HuH-7.5 (cell line): ENCODE measurements around the gene UAP1L1.
A peak's percentile ranks its signal among the peaks of the same experiment; 100 is the strongest.
"Not testable (repeated sequence)": the region's sequence is repeated elsewhere in the genome, so short reads cannot be mapped to it uniquely, and the experiment has no call there.

Experiments
- DNase-seq: peaks from one replicate; pipeline ENCODE4 v3.0.0; 2011; ENCODE audit warnings: low spot score

Gene UAP1L1

DNA sequence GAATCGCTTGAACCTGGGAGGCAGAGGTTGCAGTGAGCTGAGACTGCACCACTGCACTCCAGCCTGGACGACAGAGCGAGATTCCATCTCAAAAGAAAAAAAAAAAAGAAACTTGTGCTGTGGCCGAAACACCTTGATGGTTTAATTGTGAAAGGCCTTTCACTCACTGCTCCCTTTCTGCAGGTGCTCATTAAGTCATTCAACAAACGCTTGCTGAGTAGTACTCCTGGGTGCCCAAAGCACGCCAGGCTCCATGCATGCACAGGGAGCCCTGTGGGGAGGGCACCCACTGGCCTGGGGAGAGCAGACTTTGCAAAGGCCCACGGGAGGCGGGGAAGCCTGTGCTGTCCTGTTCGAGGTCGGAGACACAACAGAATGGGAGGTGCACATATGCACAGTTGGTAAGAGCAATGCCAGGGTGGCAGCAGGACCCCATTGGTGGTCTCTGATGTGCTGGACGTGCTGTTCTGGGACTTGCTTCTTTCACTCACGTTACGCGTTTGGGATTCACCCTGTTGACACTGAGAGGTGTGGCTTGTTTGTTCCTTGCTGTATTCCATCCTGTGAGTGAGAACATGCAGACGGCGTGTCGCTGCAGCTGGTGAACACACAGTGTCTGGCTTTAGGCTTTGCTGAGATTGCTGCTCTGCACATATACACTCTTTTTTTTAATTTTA, 20.4 kb upstream of the UAP1L1 start:
- no peak for DNase-seq

DNA sequence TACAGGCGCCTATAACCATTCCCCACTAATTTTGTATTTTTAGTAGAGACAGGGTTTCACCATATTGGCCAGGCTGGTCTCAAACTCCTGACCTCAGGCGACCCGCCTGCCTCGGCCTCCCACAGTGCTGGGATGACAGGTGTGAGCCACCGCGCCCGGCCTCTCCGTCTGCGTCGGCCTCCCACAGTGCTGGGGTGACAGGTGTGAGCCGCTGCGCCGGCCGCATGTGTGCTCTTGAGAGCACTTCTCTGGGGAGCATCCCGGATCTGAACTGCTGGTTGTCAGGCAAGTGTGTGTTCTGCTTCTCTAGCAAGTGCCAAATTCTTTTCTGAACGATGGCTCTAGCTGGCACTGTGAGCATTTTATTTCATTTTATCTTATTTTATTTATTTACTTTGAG, 19.8 kb upstream of the UAP1L1 start:
- no peak for DNase-seq

DNA sequence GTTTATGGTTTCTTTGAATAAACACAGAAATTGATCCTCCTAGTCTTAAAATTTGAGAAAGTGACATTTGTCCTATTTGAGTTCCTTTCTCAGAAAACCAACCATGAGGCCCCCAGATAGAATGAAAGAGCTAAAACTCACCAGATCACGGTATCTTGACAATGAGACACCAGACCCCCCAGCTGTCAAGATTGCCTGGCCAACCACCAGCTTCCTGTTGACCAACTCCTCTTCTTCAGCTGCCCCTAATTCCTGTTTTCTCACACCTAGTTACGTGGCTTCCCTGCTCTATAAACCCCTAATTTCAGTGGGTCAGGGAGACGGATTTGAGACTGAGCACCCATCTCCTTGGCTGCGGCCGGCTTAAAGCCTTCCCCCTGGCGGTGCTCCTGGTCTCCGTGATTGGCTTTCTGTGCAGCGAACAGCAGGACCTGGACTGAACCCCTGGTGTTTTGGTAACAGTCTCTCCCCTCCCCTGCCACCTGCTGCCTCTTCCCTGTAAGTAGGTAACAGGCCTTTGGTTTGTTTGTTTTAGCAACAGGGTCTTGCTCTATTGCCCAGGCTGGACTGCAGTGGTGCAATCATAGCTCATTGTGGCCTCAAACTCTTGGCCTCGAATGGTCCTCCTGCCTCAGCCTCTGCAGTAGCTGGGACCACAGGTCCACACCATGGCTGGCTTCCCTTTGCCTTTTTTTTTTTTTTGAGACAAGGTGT, 18.6 kb upstream of the UAP1L1 start:
- DNase-seq: no peak

DNA sequence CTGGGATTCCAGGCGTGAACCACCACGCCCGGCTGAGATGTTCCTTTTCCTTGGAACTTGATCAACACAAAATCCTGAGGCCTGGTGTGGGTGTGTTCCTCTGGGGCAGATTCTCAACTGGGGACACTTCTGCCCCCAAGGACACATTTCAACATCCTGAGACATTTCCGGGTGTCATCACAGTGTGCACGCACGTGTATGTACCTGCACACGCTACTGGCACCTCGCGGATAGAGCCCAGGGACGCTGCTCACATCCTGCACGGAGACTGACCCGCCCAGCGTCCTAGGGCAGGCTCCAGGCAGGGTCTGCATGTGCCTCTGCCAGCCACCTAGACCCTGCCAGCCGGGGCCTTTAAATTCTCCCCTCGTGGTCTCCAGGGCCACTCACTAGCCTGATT, 14.9 kb upstream of the UAP1L1 start:
- no peak for DNase-seq

DNA sequence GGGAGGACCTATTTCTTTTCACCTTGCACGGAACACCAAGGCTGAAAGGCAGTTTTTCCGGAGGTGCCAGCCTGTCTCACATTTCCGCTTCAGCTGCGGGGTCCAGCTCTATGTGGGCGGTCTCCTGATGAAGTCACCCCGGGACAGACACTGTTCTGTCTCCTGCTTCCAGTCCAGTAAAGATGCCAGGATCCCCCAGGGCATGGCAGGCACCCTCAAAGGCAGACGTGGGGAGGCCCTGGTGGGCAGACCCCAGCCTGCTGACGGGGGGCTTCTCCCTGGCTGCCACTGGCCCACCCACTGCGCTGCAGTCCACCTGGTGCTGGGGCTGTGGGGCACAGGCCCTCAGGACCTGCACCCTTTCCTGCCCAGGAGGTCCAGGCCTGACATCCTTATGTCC, 14.5 kb upstream of the UAP1L1 start:
- DNase-seq: not testable (repeated sequence)

DNA sequence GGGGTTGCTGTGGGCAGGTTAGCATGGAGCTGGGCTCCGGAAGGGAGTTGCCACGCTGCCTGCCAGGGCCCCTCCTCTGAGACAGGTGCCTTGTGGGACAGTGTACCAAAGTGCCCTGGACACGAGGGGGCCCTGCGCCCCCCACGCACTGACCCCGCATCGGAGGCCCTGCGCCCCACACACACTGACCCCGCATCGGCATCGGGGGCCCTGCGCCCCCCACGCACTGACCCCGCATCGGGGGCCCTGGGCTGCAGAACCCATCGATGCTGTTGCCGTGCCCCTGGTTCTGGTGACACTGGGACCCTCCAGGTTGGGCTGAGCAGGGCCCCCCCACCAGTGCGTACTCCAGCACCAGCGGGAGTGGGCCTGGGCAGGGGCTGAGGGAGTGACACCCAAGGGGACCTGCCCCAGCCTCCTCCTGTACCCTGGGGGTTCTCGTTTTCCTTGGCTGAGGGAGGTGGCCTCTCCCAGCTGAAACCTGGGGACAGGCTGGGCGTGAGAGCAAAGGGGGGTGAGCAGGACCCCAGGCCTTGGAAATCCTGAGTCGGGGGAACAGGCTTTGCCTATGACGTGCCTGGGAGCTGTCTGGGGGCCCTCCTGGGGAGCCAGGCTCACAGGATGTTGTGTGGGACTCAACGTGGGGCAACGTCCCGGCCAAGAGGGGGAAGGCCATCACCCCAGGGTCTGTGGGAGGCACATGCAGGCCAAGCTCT, 13.8 kb upstream of the UAP1L1 start:
- DNase-seq: no peak

DNA sequence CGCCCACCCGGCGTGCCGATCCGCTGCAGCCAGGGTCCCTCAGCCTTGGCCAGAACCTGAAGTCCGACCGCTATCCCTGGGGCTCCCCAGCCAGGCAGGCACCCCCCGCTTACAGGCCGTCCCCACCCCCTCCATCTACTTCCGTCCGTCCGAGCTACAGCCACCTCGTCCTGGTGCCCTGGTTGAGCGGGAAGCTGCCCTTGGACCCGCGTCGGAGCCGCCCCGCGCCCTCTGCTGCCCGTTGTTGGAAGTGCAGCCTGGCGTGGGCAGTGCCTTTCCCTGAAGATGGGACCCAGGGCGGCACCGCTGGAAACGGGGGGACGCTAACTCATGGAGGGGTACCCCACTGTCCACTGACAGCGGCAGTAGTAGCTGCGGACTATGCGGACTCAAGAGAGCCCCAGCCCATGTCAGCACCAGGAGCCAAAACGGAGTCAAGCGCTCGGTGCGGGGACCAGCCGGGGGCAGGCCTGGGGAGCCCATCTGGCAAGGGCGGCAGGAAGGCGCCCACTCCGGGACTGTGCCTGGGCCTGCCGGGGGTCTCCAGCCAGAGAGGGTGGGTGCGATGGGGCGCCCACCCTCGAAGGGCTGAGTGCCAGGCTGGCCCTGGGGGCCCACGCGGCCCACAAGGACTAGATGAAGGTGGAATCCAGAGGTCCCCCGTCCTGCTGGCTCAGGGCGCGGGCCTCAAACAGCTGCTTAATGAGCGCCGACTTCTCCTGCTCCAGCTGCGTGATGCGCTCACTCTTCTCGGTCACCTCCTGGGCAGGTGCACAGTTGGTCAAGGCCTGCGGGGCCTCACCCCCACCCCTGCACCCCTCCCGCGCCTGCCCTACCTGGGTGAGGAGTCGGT, 13.1 kb upstream of the UAP1L1 start:
- peak; percentile 79 for DNase-seq

DNA sequence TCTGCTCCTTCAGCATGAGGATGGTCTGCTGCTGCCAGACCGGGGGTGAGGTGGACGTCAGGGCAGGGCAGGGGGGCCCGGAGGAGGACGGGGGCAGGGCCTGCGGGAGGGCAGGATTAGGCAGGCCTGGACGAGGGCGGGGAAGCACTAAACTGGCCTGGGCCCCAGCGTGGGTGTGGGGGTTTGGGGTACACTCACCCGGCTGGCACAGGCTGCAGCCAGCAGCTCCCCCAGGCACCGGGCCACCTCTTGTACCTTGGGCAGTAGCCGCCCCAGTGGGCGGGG, 12.5 kb upstream of the UAP1L1 start:
- DNase-seq: no peak

DNA sequence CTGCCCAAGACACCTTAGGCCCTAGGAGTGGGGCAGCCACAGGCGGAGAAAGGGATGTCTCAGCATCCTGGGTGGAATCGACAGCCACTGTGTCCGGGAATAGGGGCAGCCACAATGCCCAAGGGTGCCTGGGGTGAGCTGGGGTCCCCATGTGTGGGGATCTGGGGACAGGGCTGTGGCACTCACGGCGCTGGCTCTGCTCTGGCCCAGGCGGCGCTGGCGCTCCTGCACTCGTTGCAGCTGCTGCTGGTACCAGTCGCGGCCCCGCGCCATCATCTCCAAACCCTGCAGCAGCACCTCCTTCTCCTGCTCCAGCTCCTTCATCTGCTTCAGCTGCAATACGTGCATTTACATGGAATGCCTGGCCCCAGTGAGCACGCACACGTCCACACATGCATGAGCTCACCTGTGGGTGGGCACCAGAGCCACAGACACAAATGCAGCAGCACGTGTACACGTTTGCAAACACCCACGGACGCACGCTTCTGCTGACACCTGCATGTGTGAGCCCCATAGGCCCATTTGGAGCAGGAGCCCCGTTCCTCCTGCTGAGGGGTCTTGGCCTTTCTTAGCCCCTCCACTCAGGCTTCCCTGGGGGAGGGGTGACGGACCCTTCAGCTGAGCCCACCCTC, 11.9 kb upstream of the UAP1L1 start:
- DNase-seq: no peak

DNA sequence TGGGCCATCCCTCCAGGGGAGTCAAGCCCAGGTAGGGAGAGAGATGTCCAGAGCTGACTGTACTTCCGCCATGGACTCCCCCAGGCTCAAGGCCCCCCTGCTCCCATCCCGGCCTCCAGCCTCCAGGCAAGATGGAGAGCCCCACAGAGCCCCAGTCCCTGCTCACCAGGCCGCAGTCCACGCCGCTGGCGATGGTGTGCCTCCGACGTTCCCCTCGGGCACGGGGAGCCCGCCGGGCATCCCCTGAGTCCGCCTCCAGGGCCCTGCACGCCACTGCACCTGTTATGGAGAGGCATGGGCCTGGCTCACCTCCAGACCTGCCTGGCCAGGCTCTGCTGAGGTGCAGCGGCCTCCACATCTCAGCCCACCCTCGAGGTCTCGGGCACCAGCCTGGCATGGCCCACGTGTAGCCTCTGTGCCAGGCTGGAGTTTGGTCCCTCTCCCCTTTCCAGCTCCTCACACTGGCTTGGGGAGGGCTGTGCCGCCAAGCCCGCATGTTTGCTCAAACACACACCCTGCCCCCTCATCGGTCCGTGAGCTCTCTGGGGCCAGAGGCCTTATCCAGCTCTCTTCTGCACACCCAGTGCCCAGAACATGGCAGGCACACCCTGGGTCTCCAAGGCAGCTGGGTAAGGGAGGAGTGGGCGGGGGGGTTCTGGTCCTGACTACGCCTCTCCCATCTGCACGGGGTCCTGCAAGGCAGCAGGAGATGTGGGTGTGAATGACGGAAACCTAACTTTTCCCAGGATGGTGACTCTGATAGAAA, 11.0 kb upstream of the UAP1L1 start:
- no peak for DNase-seq

DNA sequence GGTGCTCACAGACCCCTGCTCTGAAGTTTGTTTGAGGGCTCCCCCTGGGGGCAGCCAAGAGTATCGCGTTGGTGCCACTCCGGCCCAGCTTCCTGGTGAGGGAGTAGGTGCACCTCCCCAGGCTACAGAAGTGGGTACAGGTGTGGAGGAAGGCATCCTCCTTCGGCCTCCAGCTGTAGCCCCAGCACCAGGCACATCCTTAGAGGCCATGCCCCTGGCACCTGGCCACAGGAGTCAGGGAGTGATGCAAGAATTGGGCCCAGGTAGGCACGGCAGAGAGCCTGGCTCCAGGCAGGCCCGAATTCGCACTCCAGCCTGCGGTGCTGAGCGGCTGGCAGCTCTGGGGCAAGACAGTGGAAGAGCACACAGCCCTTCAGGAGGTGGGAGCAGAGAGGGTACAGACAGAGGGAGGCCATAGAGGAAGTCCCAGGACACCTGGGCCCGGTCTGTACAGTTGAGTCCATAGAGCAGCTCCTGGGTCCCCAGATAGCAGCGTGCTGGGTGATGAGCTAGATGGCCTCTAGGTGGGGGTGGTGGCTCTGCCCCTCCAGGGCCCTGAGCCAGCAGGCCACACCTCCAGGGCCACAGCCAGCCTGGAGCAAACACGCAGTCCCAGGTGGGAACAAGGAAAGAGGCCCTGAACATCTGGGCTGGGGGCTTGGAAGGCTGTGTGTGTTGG, 9.3 kb upstream of the UAP1L1 start:
- DNase-seq: peak; percentile 91

DNA sequence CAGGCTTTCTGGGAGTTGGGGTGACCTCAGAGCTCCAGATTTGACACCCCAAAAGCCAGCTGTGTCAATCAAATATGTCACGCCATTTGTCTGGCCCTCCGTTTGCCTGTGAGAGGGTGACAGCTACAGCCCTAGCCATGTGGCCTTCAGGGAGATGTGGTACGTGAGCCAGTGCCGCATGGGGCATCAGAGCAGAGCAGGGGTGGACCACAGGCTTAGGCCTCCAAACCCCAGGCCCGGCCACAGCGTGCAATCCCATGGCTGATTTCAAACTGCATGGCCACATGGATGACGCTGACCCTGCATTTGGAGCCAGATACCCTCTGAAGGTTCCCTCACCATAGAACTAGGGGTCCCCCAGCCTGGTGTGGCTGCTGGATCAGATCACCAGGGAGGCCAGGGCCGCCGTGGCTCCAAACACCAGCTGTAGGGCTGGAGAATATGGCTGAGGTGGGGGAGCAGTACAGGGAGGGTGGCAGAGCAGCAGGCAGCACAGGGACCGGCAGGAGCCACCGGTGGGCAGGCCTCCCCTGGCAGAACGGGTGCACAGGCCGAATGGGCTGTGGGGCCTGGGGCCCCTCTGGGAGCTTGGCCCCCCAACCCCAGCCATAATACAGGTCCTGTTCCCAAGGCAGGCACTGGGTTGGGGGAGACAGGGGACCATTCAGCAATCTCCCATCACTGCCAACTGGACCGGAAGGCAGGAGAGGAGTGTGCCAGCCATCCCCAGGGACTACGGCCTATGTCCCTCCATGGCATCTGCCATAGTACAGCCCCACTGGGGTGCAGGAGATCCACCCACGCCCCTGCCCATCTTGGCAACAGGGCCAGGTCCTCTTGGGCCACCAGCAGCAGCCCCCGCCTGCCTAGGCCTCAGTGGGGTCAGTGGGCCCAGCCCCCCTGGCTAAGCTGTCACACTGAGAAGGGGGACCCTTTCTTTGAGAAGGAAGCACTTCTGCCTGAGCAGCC, 8.5 kb upstream of the UAP1L1 start:
- DNase-seq: no peak

DNA sequence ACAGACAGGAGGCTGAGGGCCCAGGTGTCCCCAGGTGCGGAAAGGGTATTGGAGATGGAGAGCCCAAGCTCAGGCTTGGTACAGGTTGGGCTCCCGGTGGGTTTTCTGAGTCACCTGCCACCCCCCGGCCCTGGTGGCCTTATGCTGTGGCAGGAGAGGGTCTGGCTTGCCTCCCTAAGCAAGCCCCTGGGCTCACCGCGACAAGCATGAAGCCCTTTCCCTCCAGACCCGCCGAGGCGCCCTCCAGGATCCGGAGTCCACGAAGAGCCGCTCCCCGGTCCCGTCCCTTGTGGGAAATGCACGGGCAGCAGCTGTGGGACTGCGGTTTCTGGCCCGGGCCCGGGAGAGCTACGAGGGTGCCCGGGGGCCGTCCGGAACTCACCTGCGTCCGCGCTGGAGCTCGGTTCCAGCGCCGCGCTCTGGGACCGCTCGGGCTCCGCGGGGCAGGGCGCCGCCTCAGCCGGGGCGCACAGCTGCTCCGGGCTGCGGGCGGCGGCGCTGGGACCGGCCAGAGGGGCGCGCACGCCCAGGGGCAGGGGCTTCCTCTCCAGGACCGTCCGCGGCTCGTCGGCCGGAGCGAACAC, 7.7 kb upstream of the UAP1L1 start:
- DNase-seq: no peak

DNA sequence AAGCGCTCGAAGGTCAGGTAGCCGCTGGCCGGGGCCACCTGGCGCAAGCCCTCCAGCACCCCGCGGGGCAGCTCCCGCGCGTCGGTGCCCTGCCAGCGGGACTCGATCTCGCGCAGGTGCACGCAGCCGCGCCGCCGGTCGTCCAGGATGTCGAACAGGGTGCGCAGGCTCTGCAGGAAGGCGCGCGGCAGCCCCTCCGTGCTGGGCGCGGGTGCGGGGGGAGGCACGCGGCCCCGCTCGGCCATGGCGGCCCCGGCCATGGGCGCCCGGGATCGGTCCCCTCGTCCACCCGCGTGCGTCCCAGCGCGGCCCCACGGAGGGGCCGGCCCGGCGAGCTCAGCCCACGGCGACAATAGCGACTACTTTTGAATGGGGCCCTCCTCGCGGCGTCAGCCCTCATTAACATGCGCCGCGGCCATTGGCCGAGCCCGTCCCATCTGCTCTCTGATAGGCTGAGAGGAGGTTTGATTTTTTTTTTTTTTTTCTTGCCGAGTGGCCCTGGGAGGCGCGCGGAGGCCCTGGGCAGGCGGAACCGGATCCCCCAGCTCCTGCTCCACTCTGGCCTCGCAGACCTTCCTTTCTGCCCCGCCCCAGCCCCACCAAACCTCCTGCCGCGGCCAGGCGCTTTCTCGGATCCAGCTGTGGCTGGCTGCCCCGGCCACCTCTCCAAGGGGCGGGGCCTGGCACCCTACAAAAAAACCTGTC, 7.0 kb upstream of the UAP1L1 start, which contains the start of gene SAPCD2:
Gene SAPCD2, minus strand, starts transcription at position 357 of the 705 bp plus-strand sequence. Its CDS starts 97 bp downstream, at position 260.
- DNase-seq: peak; percentile 95

DNA sequence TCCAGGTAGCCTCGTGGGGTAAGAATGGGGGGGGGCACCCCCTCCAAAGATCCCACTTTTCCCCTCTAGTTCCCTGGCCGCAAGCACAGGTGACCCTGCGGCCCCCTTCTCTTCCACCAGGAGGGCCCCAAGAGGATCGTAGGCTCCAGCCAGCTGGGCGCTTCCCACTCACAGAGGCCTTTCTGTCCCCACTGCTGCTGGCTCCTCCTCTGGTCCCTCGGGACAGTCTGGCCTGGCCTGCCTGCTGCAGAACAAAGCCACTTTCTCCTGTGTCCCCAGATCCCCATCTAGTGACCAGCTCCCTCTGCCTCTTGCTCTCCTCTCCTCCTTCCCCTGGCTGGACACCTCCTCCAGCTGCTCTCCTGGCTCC, 6.4 kb upstream of the UAP1L1 start:
- no peak for DNase-seq

DNA sequence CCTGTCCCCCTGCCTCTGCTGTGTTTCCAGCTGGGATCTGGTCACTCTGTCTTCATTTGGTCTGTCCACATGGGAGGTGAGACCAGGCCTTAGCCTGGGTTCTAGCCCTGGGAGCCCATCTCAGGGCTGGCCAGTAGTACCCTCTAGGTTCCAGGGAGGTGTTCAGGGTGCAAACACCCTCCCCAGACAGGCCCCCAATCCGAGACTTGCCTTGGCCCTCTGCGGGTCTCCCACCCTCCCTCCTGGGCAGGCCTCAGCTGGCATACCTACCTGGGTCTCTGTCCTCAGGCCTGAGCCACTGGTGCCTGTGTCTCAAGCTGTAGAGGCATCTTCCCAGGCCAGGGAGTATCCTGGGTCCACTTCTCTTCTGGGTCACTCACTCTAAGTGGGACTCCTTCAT, 6.0 kb upstream of the UAP1L1 start:
- DNase-seq: no peak

DNA sequence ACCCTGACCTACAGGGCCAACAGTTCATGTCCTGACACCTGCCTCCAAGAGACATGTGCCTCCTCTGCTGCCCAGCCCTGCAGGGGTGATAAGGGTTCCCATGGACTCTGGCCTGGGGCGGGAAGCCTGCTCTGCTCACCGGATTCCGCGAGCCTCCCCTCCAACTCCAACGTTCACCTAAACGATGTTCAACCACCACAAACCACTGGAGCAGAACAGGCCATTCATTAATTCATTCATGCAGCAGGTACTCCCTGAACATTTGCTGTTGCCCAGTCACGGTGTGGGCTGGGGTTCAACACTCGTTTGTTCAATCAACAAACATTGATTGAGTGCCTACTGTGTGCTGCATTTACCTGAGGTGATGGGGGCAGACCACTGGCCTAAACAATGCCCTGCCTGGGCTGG, 3.3 kb upstream of the UAP1L1 start:
- no peak for DNase-seq

DNA sequence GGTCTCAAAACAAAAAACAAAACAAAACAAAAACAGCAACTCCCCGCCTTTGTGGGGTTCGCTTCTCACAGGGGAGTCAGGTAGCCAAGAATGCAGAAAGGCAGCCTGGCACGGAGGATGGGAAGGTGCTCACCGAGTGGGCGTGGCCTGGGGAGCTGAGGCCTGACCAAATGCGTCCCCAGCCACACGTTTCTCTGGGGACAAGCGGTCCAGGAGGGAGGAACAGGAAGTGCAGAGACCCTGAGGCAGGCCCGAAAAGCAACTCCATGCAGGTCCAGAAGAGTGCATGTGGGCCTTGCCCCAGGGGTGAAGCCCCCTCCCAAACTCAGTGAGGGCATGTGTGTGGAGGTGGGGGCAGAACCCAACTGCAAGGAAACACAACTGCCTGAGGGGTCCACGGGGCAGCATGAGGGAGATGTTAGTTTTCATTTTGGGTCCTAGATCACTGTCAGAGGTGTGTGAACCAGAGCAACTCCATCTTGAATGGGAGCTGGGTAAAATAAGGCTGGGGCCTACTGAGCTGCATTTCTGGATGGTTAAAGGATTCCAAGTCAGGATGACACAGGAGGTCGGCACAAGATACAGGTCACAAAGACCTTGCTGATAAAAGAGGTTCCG, 2.6 kb upstream of the UAP1L1 start:
- no peak for DNase-seq
